Measurements from ENCODE around the gene SYT1. TPM values are rescaled to one million over a fixed set of nuclear protein-coding genes. Genes with fewer than 3 reads are reported as not detected.
A peak's percentile ranks its signal among the peaks of the same experiment; 100 is the strongest.

Gene SYT1
- total and polyA plus RNA-seq, 2 of the 8 experiments (the other 6 are each of a cell fraction or from before 2014, with no cell fraction given) = 11.0 to 34.6 TPM

DNA sequence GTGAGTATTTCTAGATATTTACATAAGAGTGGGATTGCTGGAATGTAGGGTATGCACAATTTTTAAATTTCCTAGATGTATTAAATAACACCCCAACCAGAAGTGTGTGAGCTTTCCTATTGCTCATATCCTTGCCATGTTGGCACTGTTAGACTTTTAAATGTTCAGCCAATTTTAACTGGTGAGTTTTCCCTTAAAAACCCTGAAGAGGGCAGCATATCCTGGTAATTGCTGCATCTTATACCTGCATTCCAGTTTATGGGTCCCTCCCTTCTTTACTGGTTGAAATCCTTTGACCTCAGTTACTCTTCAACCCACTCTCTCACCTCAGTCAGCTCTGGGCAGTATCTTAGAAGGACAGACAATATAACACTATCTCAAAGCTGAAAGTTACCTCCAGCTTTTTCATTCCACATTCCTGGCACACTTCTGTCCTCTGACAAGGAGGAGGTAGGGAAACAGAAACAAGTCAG is 555.6 kb downstream of the SYT1 start:
- Histone ChIP-seq H2BK5ac (ENCODE audit: low read depth, low read length) (no peak overlapping the region), H3K18ac (ENCODE audit: extremely low read depth, low read length) (no peak overlapping the region), H3K9ac (replicated peaks in 1 of 4; ENCODE audit: extremely low read depth in 1 of 4, low read depth in 3 of 4, low read length in 3 of 4) (peak overlapping the region in 2 of 4 experiments; percentile 5 to 34; a peak in 1 of 7 replicates), H3K9me3 (ENCODE audit: insufficient read depth in 2 of 2, low read depth in 1 of 2, low read length in 1 of 2) (no peaks in the 10 kb centered on the region), H2BK20ac (ENCODE audit: low read length) (no peak overlapping the region), H3K4me3 (ENCODE audit: extremely low read depth in 1 of 4, insufficient read depth in 2 of 4, low read depth in 3 of 4, low read length in 4 of 4) (no peak overlapping the region), H2BK120ac (replicated peaks; ENCODE audit: low read depth, low read length) (no peak overlapping the region), H4K91ac (replicated peaks; ENCODE audit: insufficient read length, low read length) (no peak overlapping the region), H2AFZ (ENCODE audit: low read length) (no peak overlapping the region), H3K14ac (ENCODE audit: insufficient read length) (no peak overlapping the region), H2BK15ac (ENCODE audit: low read length) (no peak overlapping the region), H3K36me3 (ENCODE audit: control insufficient read depth in 2 of 4, insufficient read depth in 4 of 4, low read length in 3 of 4) (no peaks in the 10 kb centered on the region), H2AK5ac (ENCODE audit: low read depth, low read length) (no peak overlapping the region), H3K27me3 (replicated peaks in 1 of 4; ENCODE audit: control insufficient read depth in 3 of 4, extremely low read depth in 1 of 4, insufficient read depth in 3 of 4, low read length in 3 of 4) (no peaks in the 10 kb centered on the region), H3K23me2 (ENCODE audit: low read depth, low read length) (no peaks in the 10 kb centered on the region), H4K8ac (ENCODE audit: extremely low read depth, insufficient read depth, low read length) (no peak overlapping the region), H3K27ac (ENCODE audit: low read depth, low read length) (no peak overlapping the region), H2BK12ac (ENCODE audit: low read depth, low read length) (no peak overlapping the region), H4K20me1 (replicated peaks in 1 of 2; ENCODE audit: control insufficient read depth in 1 of 2, insufficient read depth in 2 of 2, low read length in 2 of 2) (no peaks in the 10 kb centered on the region), H3K56ac (replicated peaks; ENCODE audit: insufficient read length, low read depth, low read length) (no peak overlapping the region), H3K79me1 (ENCODE audit: low read depth, low read length) (no peaks in the 10 kb centered on the region), H4K5ac (ENCODE audit: insufficient read length, low read depth, low read length) (no peak overlapping the region), H3K23ac (ENCODE audit: insufficient read length) (no peak overlapping the region), H3K79me2 (ENCODE audit: control insufficient read depth in 1 of 2, insufficient read depth in 2 of 2, low read length in 2 of 2) (no peaks in the 10 kb centered on the region), H3K4ac (replicated peaks; ENCODE audit: insufficient read length, low read depth, low read length) (no peak overlapping the region), H3K4me1 (replicated peaks in 1 of 4; ENCODE audit: control insufficient read depth in 3 of 4, insufficient read depth in 4 of 4, low read length in 3 of 4) (peaks cover 0 to 12% (median 8%) of the 10 kb centered on the region in 4 experiments; a peak in 4 of 7 replicates), H3K4me2 (ENCODE audit: insufficient read depth in 1 of 2, low read depth in 2 of 2, low read length in 2 of 2) (no peak overlapping the region)
- ChIA-PET CTCF (ENCODE audit: partially characterized antibody) (interaction anchor here (0.6 to 4.0 kb wide), 29 partner anchors 10 to 1260 kb away, joined by 3 to 18 read pairs (median 4); no protein-coding TSS in a partner anchor), POLR2A (ENCODE audit: partially characterized antibody) (interaction anchor here (1.2 kb wide), 1 partner anchor 270 kb away, joined by 6 read pairs; the partner anchor contains the start of gene PAWR)
- peak; percentile 84 to 86 for TF ChIP-seq RAD21 (IDR thresholded peaks at IDR 0.05 in 1 of 2, conservative IDR thresholded peaks at IDR 0.05 in 1 of 2; ENCODE audit: low read depth in 2 of 2, low read length in 2 of 2)
- no peak for TF ChIP-seq CREB1 (IDR thresholded peaks at IDR 0.05)
- TF ChIP-seq TAF1 (IDR thresholded peaks at IDR 0.05; ENCODE audit: low read depth, low read length) = no peak
- TF ChIP-seq TEAD4 (IDR thresholded peaks at IDR 0.05; ENCODE audit: low read depth, low read length) = peak; percentile 10; the same call in 1 of the 2 replicates
- TF ChIP-seq SP4 (IDR thresholded peaks at IDR 0.05; ENCODE audit: low read length) = no peak
- TF ChIP-seq GTF2F1 (IDR thresholded peaks at IDR 0.05; ENCODE audit: borderline replicate concordance, low read depth, low read length) = no peak
- no peak for TF ChIP-seq MAFK (IDR thresholded peaks at IDR 0.05; ENCODE audit: low read depth, low read length)
- TF ChIP-seq ZNF274 (IDR thresholded peaks at IDR 0.05; ENCODE audit: borderline replicate concordance, extremely low read depth, low read length) = no peak
- no peak for TF ChIP-seq SP2 (IDR thresholded peaks at IDR 0.05; ENCODE audit: low read length)
- TF ChIP-seq SIX5 (IDR thresholded peaks at IDR 0.05; ENCODE audit: low read depth, low read length) = no peak
- peak in 2 of 3 experiments; percentile 56 to 63; a peak in 3 of 4 replicates for TF ChIP-seq CTCF (IDR thresholded peaks at IDR 0.05; ENCODE audit: control extremely low read depth in 1 of 3, insufficient read depth in 1 of 3, low read depth in 1 of 3, low read length in 3 of 3)
- TF ChIP-seq SRF (IDR thresholded peaks at IDR 0.05; ENCODE audit: low read depth, low read length) = no peak
- DNase-seq (ENCODE audit: low read depth in 1 of 2, low spot score in 2 of 2) (no peak), FAIRE-seq (peak; percentile 87)

All from H1 (cell line).